H1 (cell line): ENCODE results near the gene TCP11. TPM values are rescaled to one million over a fixed set of nuclear protein-coding genes. Genes with fewer than 3 reads are reported as not detected.

ENCODE experiments used
- CTCF ChIA-PET: fragments of 300-600 bp; sonication (Branson Sonifier 250); formaldehyde crosslinking; loops from one replicate; lab custom pipeline; 2021; ENCODE audit not compliant: partially characterized antibody; lab: Charles Lee
- POLR2A ChIA-PET: fragments of 300-600 bp; sonication (Branson Sonifier 250); formaldehyde crosslinking; loops from one replicate; lab custom pipeline; 2021; ENCODE audit warnings: inconsistent platforms; ENCODE audit not compliant: partially characterized antibody; lab: Charles Lee
- DNase-seq, 2 experiments: peaks; one replicate each; pipeline versions ENCODE4 v3.0.0 to v3.0.0-alpha.2; 2010 to 2022; ENCODE audit warnings: low spot score in 2 of 2, low read depth in 1 of 2, mixed read lengths in 1 of 2
- FAIRE-seq: peaks from 2 replicates; lab custom pipeline; 2011; peaks lifted over from hg19 to GRCh38; lab: Jason Lieb, UNC
- H2AFZ ChIP-seq: 2 replicates; pipeline ENCODE4 v1.8.1; 2012; ENCODE audit warnings: low read length, inconsistent platforms
- H2AK5ac ChIP-seq: 2 replicates; pipeline ENCODE4 v1.6.1; 2013; ENCODE audit warnings: low read depth, low read length
- H2BK120ac ChIP-seq: replicated peaks from 2 replicates; pipeline ENCODE3; 2013; ENCODE audit warnings: low read depth, low read length, inconsistent platforms
- H2BK12ac ChIP-seq: 2 replicates; pipeline ENCODE4 v1.6.1; 2013; ENCODE audit warnings: low read depth, low read length
- H2BK15ac ChIP-seq: 2 replicates; pipeline ENCODE4 v1.6.1; 2013; ENCODE audit warnings: low read length
- H2BK20ac ChIP-seq: 2 replicates; pipeline ENCODE4 v1.6.1; 2013; ENCODE audit warnings: low read length
- H2BK5ac ChIP-seq: 2 replicates; pipeline ENCODE4 v1.6.1; 2013; ENCODE audit warnings: low read depth, low read length
- H3K14ac ChIP-seq: 2 replicates; pipeline ENCODE4 v1.6.1; 2013; ENCODE audit warnings: inconsistent platforms; ENCODE audit not compliant: insufficient read length
- H3K18ac ChIP-seq: 2 replicates; pipeline ENCODE4 v1.6.1; 2013; ENCODE audit warnings: low read length; ENCODE audit errors: extremely low read depth
- H3K23ac ChIP-seq: 2 replicates; pipeline ENCODE4 v1.6.1; 2013; ENCODE audit warnings: inconsistent platforms; ENCODE audit not compliant: insufficient read length
- H3K23me2 ChIP-seq: 2 replicates; pipeline ENCODE4 v1.6.1; 2013; ENCODE audit warnings: low read depth, low read length
- H3K27ac ChIP-seq: 2 replicates; pipeline ENCODE4 v1.6.1; 2011; ENCODE audit warnings: low read depth, low read length, inconsistent platforms
- H3K27me3 ChIP-seq, 4 experiments: replicated peaks in 1 of 4; 1 replicate in 1 of 4; 2 replicates in 3 of 4; pipeline versions ENCODE4 v1.6.1 to v1.8.1; 2011 to 2013; ENCODE audit warnings: low read length in 3 of 4, mild to moderate bottlenecking in 3 of 4, inconsistent platforms in 2 of 4, mixed read lengths in 2 of 4, moderate library complexity in 1 of 4; ENCODE audit not compliant: control insufficient read depth in 3 of 4, insufficient read depth in 3 of 4; ENCODE audit errors: extremely low read depth in 1 of 4
- H3K36me3 ChIP-seq, 4 experiments: 2 replicates each; pipeline versions ENCODE4 v1.6.1 to v1.8.1; 2011 to 2013; ENCODE audit warnings: mild to moderate bottlenecking in 4 of 4, low read length in 3 of 4, moderate library complexity in 2 of 4, control low read depth in 1 of 4, inconsistent platforms in 1 of 4; ENCODE audit not compliant: insufficient read depth in 4 of 4, control insufficient read depth in 2 of 4
- H3K4ac ChIP-seq: replicated peaks from 2 replicates; pipeline ENCODE3; 2013; ENCODE audit warnings: low read length, low read depth, mixed read lengths, inconsistent platforms; ENCODE audit not compliant: insufficient read length
- H3K4me1 ChIP-seq, 4 experiments: replicated peaks in 1 of 4; 1 replicate in 1 of 4; 2 replicates in 3 of 4; pipeline versions ENCODE4 v1.6.1 to v1.8.1; 2011 to 2013; ENCODE audit warnings: low read length in 3 of 4, inconsistent platforms in 2 of 4, mixed read lengths in 1 of 4; ENCODE audit not compliant: insufficient read depth in 4 of 4, control insufficient read depth in 3 of 4
- H3K4me2 ChIP-seq, 2 experiments: 2 replicates each; pipeline versions ENCODE4 v1.6.1 to v1.8.1; 2011 to 2013; ENCODE audit warnings: low read depth in 2 of 2, low read length in 2 of 2, control low read depth in 1 of 2, inconsistent platforms in 1 of 2, mild to moderate bottlenecking in 1 of 2; ENCODE audit not compliant: insufficient read depth in 1 of 2
- H3K4me3 ChIP-seq, 4 experiments: fragments of 200-600, 300-600 bp in 1 of 4; sonication (generic), shearing (Covaris generic), sonication (Bioruptor Twin) in 1 of 4; 2 replicates each; pipeline versions ENCODE4 v1.5.1 to v1.8.1; 2011 to 2016; ENCODE audit warnings: low read length in 4 of 4, low read depth in 3 of 4, control low read depth in 2 of 4, inconsistent platforms in 2 of 4, mild to moderate bottlenecking in 2 of 4, mixed read lengths in 1 of 4, moderate library complexity in 1 of 4; ENCODE audit not compliant: insufficient read depth in 2 of 4; ENCODE audit errors: extremely low read depth in 1 of 4
- H3K56ac ChIP-seq: replicated peaks from 2 replicates; pipeline ENCODE3; 2013; ENCODE audit warnings: low read depth, mild to moderate bottlenecking, mixed read lengths, low read length, inconsistent platforms; ENCODE audit not compliant: insufficient read length
- H3K79me1 ChIP-seq: 2 replicates; pipeline ENCODE4 v1.6.1; 2013; ENCODE audit warnings: low read depth, low read length, control low read depth
- H3K79me2 ChIP-seq, 2 experiments: 2 replicates each; pipeline versions ENCODE4 v1.6.1 to v1.8.1; 2012 to 2013; ENCODE audit warnings: low read length in 2 of 2, mild to moderate bottlenecking in 2 of 2, inconsistent platforms in 1 of 2; ENCODE audit not compliant: insufficient read depth in 2 of 2, control insufficient read depth in 1 of 2
- H3K9ac ChIP-seq, 4 experiments: replicated peaks in 1 of 4; 1 replicate in 1 of 4; 2 replicates in 3 of 4; pipeline versions ENCODE4 v1.6.1 to v1.8.1; 2011 to 2013; ENCODE audit warnings: low read depth in 3 of 4, low read length in 3 of 4, control low read depth in 2 of 4, mild to moderate bottlenecking in 2 of 4, moderate library complexity in 2 of 4, inconsistent platforms in 1 of 4; ENCODE audit errors: extremely low read depth in 1 of 4
- H3K9me3 ChIP-seq, 2 experiments: 2 replicates each; pipeline versions ENCODE4 v1.6.1 to v1.8.1; 2012 to 2013; ENCODE audit warnings: mild to moderate bottlenecking in 2 of 2, moderate library complexity in 2 of 2, control low read depth in 1 of 2, inconsistent platforms in 1 of 2, low read depth in 1 of 2, low read length in 1 of 2, mixed read lengths in 1 of 2; ENCODE audit not compliant: insufficient read depth in 2 of 2
- H4K20me1 ChIP-seq, 2 experiments: replicated peaks in 1 of 2; 2 replicates each; pipeline versions ENCODE3 to v1.8.1; 2011 to 2013; ENCODE audit warnings: inconsistent platforms in 2 of 2, low read length in 2 of 2, mild to moderate bottlenecking in 1 of 2; ENCODE audit not compliant: insufficient read depth in 2 of 2, control insufficient read depth in 1 of 2
- H4K5ac ChIP-seq: 2 replicates; pipeline ENCODE4 v1.6.1; 2013; ENCODE audit warnings: low read length, low read depth, mixed read lengths, inconsistent platforms; ENCODE audit not compliant: insufficient read length
- H4K8ac ChIP-seq: 2 replicates; pipeline ENCODE4 v1.8.0; 2013; ENCODE audit warnings: mild to moderate bottlenecking, moderate library complexity, low read length, inconsistent platforms; ENCODE audit not compliant: insufficient read depth; ENCODE audit errors: extremely low read depth
- H4K91ac ChIP-seq: replicated peaks from 2 replicates; pipeline ENCODE3; 2013; ENCODE audit warnings: low read length, mixed read lengths, inconsistent platforms; ENCODE audit not compliant: insufficient read length
- ASH2L ChIP-seq: fragments of 200-600, 300-600 bp; sonication (generic); IDR thresholded peaks from one replicate; pipeline ENCODE4 v1.7.1; 2017; ENCODE audit warnings: low read length
- CBX8 ChIP-seq: fragments of 300-800, 300-1000 bp; sonication (generic); IDR thresholded peaks from 2 replicates; pipeline ENCODE4 v1.7.1; 2016; ENCODE audit warnings: low read depth, low read length, borderline replicate concordance
- CREB1 ChIP-seq: IDR thresholded peaks from 2 replicates; pipeline ENCODE4 v1.6.1; 2012; ENCODE audit warnings: inconsistent platforms
- EP300 ChIP-seq, 2 experiments: IDR thresholded peaks; 1 replicate in 1 of 2; 2 replicates in 1 of 2; pipeline ENCODE4 v1.6.1; 2011 to 2012; ENCODE audit warnings: low read depth in 2 of 2, low read length in 2 of 2, mild to moderate bottlenecking in 2 of 2, borderline replicate concordance in 1 of 2, inconsistent platforms in 1 of 2, moderate library complexity in 1 of 2
- GABPA ChIP-seq: IDR thresholded peaks from 2 replicates; pipeline ENCODE4 v1.6.1; 2011; ENCODE audit warnings: mild to moderate bottlenecking, low read length, moderate library complexity, borderline replicate concordance; ENCODE audit not compliant: insufficient read depth
- HDAC2 ChIP-seq, 2 experiments: fragments of 300-600 bp in 1 of 2; sonication (generic) in 1 of 2; IDR thresholded peaks; 2 replicates each; pipeline ENCODE4 v1.6.1; 2011 to 2012; ENCODE audit warnings: low read depth in 2 of 2, low read length in 2 of 2, mild to moderate bottlenecking in 2 of 2, moderate library complexity in 2 of 2, borderline replicate concordance in 1 of 2, inconsistent platforms in 1 of 2
- JUND ChIP-seq: IDR thresholded peaks from 2 replicates; pipeline ENCODE4 v1.6.1; 2011; ENCODE audit warnings: mild to moderate bottlenecking, improper control_type of control experiment, low read length
- MAX ChIP-seq: IDR thresholded peaks from 2 replicates; pipeline ENCODE4 v1.6.1; 2012; ENCODE audit warnings: inconsistent platforms
- RFX5 ChIP-seq: IDR thresholded peaks from 2 replicates; pipeline ENCODE4 v1.6.1; 2011; ENCODE audit warnings: low read depth, low read length, improper control_type of control experiment, borderline replicate concordance
- WGBS, 2 experiments: shearing (Covaris generic) in 1 of 2; methylation state at CpG; one replicate each; pipeline versions ENCODE4 v1.1.6 to v1.1.7; 2013 to 2015; ENCODE audit warnings: low lambda C conversion rate in 2 of 2, mixed read lengths in 2 of 2, inconsistent platforms in 1 of 2, low coverage in 1 of 2, missing lambda C conversion rate in 1 of 2; ENCODE audit not compliant: insufficient replicate concordance in 2 of 2, insufficient coverage in 1 of 2, insufficient read length in 1 of 2; ENCODE audit errors: extremely low coverage in 1 of 2, missing lambda C conversion rate in 1 of 2; 5-methylcytosine and 5-hydroxymethylcytosine counted together
- polyA plus RNA-seq, 7 experiments: library from polyadenylated mRNA; depleted of rRNA in 3 of 7; stranded (reverse) in 5 of 7; unstranded in 2 of 7; fragments of >200 nt in 5 of 7; fragments of 200-250 nt in 2 of 7; gene quantifications; 1 replicate in 5 of 7; 2 replicates in 1 of 7; 4 replicates in 1 of 7; pipeline versions ENCODE4 v1.2.1 to v1.2.3, GENCODE V29; 2011 to 2013; ENCODE audit warnings: missing spikeins in 2 of 7, mixed read lengths in 2 of 7
- total RNA-seq: library from RNA; stranded (reverse); fragmentation: NEBNext Ultra II Directional; extraction: Animal tissue kit (Norgen Biotek cat#: 25700); gene quantifications from 2 replicates; pipeline ENCODE4 v1.2.1, GENCODE V29; 2021

The TCP11 gene
- total and polyA plus RNA-seq, 2 of the 8 experiments (the other 6 are each of a cell fraction or from before 2014, with no cell fraction given), result 0.11 TPM; not detected in 1

DNA sequence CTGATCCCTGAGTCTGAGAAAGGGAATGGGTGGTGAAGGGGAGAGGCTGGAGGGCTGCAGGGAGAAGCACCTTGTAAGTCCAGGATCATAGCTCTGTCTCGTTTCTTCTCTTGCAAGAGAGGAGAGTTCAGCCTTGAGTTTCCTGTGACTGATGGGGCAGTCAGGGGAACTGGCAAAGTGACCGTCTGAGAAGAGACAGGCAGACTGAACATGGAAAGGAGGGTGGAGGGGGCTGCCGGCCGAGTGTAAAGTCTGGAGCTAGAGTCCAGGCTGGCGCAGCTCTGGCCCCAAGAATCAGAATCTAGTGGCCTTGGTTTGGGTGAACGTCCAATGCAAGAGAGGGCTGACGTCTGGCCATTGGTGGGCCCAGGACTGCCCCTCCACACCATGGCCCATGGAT is 72.5 kb downstream of the TCP11 start:
- no peak for FAIRE-seq
- no peaks in the 10 kb centered on the region for H4K20me1 ChIP-seq
- POLR2A ChIA-PET, result interaction anchor here (0.8 kb wide), 1 partner anchor 9 kb away, joined by 3 read pairs; no protein-coding TSS in a partner anchor
- no peaks in the 10 kb centered on the region for H3K27me3 ChIP-seq
- no peak overlapping the region for H3K18ac ChIP-seq
- CTCF ChIA-PET, result interaction anchor here (0.7 to 3.2 kb wide), 15 partner anchors 11 to 172 kb away, joined by 3 to 14 read pairs (median 4); no protein-coding TSS in a partner anchor
- H3K9me3 ChIP-seq, result no peaks in the 10 kb centered on the region
- no peak overlapping the region for H4K5ac ChIP-seq
- H3K23me2 ChIP-seq, result no peaks in the 10 kb centered on the region; the same call in 1 of the 2 replicates
- peak overlapping the region; percentile 63; the same call in 1 of the 2 replicates for H4K8ac ChIP-seq
- H2AFZ ChIP-seq, result no peak overlapping the region
- H2AK5ac ChIP-seq, result 0 out of 2 replicates have a peak overlapping the region, but pooled peaks have one; percentile 53
- H3K23ac ChIP-seq, result no peak overlapping the region
- no peak overlapping the region for H3K14ac ChIP-seq
- peak overlapping the region; percentile 40 for H3K4ac ChIP-seq
- DNase-seq, result no peak
- WGBS, 2 experiments, result 80% methylated on average over 7 of the region's 7 CpGs; no CpG with 5 or more reads in 1 of the 2 experiments
- peak overlapping the region; percentile 84; the same call in 1 of the 2 replicates for H2BK12ac ChIP-seq
- no peaks in the 10 kb centered on the region; a peak in 1 of 8 replicates for H3K36me3 ChIP-seq
- peak overlapping the region; percentile 61; the same call in 1 of the 2 replicates for H2BK15ac ChIP-seq
- no peaks in the 10 kb centered on the region for H3K79me2 ChIP-seq
- peak overlapping the region; percentile 61 for H4K91ac ChIP-seq
- no peak overlapping the region for H3K4me3 ChIP-seq
- no peak overlapping the region for H2BK120ac ChIP-seq
- H3K56ac ChIP-seq, result no peak overlapping the region
- H2BK20ac ChIP-seq, result peak overlapping the region; percentile 32; the same call in 1 of the 2 replicates
- H3K27ac ChIP-seq, result no peak overlapping the region
- H3K4me1 ChIP-seq, result peaks cover 4 to 28% (median 19%) of the 10 kb centered on the region in 4 experiments
- peak overlapping the region in 1 of 4 experiments; percentile 18; a peak in 1 of 7 replicates for H3K9ac ChIP-seq
- no peaks in the 10 kb centered on the region; the same call in 1 of the 2 replicates for H3K79me1 ChIP-seq
- no peak overlapping the region for H3K4me2 ChIP-seq
- peak overlapping the region; percentile 78 for H2BK5ac ChIP-seq
- TF ChIP-seq ASH2L (no peak), GABPA (no peak), JUND (no peak), HDAC2 (IDR thresholded peaks at IDR 0.05; ENCODE audit: borderline replicate concordance in 1 of 2, low read depth in 2 of 2, low read length in 2 of 2) (no peak), CREB1 (no peak), CBX8 (no peak), MAX (no peak), EP300 (IDR thresholded peaks at IDR 0.05; ENCODE audit: borderline replicate concordance in 1 of 2, low read depth in 2 of 2, low read length in 2 of 2) (no peak), RFX5 (no peak)
